Posterior cingulate gyrus (tissue), 11 donors: Measurements from ENCODE around the gene METTL6.
"Not testable (repeated sequence)": the region's sequence is repeated elsewhere in the genome, so short reads cannot be mapped to it uniquely, and the experiment has no call there.

Experiments
- DNase-seq, 10 donors: peaks; one replicate each; pipeline versions ENCODE4 v3.0.0 to v3.0.0-alpha.2; 2020 to 2021; ENCODE audit warnings: mixed read lengths in 3 of 10
- intact Hi-C: fragments of 100-400 bp; cut with DNase I; formaldehyde crosslinking; loops from one replicate; pipeline ENCODE4 v1.15.1; 2023

Gene METTL6

GRCh38 chr3:15451216-15452113 lies 24.1 kb upstream of the METTL6 start:
- intact Hi-C loops: no loop called here
- no peak for DNase-seq

DNA sequence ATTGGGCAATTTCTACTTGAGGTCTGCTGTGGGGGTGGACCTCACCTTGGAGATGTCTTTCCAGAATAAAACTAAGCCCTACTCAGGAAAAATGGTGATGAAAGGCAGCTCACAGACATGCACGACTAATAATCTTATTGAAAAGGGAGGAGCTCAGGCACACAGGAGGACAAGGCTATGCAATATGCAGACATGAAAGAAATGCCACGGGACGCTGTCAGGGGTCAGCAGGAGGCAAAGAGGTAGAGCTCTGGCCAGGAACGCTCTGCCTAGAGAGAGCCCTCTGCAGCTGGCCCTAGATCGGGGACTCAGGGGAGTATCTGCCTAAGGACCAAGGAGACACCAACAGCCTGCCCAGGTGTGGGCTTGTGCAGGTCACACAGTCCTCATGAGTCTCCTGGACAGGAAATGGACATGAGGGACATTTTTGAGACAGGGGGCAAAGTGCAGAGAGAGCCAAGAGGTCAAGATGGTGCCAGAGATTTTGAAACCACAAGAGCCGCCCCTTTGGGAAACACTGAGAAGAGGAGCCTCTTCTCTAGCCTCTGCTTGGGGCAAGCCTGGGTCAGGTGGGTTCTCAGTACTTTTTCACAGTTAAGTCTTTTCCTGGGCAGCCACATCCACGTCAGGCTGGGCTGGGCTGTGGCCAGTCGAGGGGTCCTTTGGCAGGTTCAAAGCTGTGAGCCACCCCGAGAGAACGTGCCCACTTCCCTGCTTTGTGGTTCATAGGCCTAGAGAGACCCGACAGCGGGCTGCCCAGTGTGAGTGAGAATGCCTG lies 23.3 kb upstream of the METTL6 start:
- no peak for DNase-seq
- intact Hi-C loops: no loop called here

GRCh38 chr3:15449489-15450224 lies 22.3 kb upstream of the METTL6 start:
- DNase-seq: no peak
- intact Hi-C loops: no loop called here

DNA sequence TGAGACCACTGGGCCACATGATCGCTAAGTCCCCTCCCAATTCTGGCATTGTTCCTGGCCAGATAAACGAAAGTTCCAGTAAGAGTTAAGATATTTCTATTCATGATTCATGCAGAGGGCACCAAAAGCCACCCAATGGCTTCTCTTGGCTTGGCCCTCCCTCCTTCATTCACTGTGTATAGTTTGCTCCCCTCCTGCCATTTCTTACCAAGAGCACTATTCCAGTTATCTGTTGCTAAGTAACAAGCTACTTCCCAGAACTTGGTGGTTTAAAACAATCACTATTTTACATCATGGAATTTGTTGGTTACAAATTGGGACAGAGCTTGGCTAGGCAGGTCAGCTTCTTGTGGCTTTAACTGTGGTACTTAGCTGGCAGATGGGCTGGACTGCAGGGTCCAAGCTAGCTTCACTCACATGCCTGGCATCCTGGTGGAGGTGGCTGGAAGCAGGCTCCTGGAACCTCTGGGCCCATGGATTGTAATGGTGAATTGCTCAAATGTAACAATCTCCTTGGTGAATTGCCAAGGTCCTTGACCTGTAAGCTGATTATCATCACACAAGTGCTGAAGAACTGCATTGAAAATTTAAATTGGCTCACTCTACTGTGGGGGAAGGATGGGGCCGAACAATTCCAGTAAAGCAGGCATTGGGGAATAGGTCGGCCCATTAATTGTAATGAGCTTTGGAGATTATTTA lies 16.6 kb upstream of the METTL6 start:
- intact Hi-C loops: no loop called here
- DNase-seq: no peak

GRCh38 chr3:15440891-15441290 lies 13.5 kb upstream of the METTL6 start:
- DNase-seq: no peak

DNA sequence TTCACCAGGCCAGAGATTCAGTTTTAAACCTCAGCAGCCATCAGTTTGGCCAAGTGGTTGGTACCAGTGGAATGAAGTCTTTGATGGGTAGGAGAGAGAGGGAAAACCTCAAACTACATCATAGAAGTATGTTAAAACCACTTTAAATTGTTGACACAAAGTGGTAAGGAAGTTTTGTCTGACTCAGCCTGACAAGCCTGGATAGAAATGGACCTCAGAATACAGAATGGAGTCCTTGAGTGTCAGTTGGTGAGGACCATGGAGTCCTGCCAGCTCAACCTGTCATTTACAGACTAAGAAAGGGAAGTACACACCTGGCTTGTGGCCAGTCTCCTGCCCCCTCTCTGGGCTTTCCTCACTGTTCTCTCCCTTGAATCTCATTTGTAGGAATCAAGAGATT lies 12.1 kb upstream of the METTL6 start:
- DNase-seq: no peak
- intact Hi-C loops: no loop called here

More at GRCh38 chr3:15440891-15441290, 13.5 kb upstream of the METTL6 start:
- intact Hi-C loops: no loop called here

DNA sequence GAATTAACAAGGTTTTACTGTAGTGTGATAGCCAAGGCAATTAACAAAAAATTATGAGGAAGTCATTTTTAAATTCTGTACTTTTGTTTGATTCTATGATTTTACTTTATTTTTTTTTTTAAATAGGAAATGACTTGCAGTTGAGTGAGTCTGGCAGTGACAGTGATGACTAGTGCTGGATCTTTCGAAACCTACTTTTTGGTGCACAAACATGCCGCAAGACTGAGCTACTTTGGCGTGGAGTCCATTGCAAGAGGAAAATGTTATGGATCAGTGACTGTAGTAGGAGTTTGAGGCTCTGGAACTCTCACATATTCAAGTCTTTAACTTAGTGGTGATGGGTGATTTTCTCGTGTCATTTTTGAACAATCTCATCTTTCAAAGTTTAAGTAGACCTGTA lies 11.6 kb upstream of the METTL6 start:
- intact Hi-C loops: no loop called here
- no peak for DNase-seq

GRCh38 chr3:15436246-15436645 lies 8.9 kb upstream of the METTL6 start:
- DNase-seq: peak; percentile 17 to 92 (median 43)
- intact Hi-C loops: no loop called here

GRCh38 chr3:15434756-15435155 lies 7.4 kb upstream of the METTL6 start:
- intact Hi-C loops: no loop called here
- DNase-seq: no peak

GRCh38 chr3:15433531-15433930 lies 6.2 kb upstream of the METTL6 start:
- no peak for DNase-seq
- intact Hi-C loops: no loop called here

- peak in 1 of 10 donors; percentile 13 for DNase-seq
- intact Hi-C loops: no loop called here
These were observed 4.0 kb upstream of the METTL6 start for GRCh38 chr3:15431256-15431837.

- intact Hi-C loops: no loop called here
These were observed 3.3 kb upstream of the METTL6 start for GRCh38 chr3:15430624-15431023.

DNA sequence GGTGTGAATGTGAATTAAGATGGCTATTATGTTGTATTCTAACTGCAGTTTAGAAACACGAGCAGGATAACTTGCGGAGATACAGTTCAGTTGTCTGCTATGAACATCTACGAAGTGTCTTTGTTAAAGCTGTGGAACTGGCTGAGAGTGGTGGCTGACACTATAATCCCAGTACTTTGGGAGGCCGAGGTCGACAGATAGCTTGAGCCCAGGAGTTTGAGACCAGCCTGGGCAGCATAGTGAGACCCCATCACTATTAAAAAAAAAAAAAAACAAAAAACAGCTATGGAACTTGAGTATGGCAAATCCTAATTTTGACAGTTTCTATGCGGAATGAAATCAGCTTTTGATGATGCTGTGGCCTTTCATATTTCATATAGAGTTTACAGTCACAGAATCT lies 1.7 kb upstream of the METTL6 start:
- no peak for DNase-seq
- intact Hi-C loops: loop anchor here (5.0 kb wide), 1 partner anchor 128 kb away; no protein-coding TSS in a partner anchor

More at GRCh38 chr3:15430624-15431023, 3.3 kb upstream of the METTL6 start:
- no peak for DNase-seq

- intact Hi-C loops: loop anchor here (5.0 kb wide), 1 partner anchor 129 kb away; no protein-coding TSS in a partner anchor
- no peak for DNase-seq
These were observed 1.2 kb upstream of the METTL6 start for GRCh38 chr3:15428539-15428938.

GRCh38 chr3:15427981-15428380 lies 637 bp upstream of the METTL6 start:
- intact Hi-C loops: loop anchor here (5.0 kb wide), 1 partner anchor 129 kb away; no protein-coding TSS in a partner anchor
- DNase-seq: no peak

DNA sequence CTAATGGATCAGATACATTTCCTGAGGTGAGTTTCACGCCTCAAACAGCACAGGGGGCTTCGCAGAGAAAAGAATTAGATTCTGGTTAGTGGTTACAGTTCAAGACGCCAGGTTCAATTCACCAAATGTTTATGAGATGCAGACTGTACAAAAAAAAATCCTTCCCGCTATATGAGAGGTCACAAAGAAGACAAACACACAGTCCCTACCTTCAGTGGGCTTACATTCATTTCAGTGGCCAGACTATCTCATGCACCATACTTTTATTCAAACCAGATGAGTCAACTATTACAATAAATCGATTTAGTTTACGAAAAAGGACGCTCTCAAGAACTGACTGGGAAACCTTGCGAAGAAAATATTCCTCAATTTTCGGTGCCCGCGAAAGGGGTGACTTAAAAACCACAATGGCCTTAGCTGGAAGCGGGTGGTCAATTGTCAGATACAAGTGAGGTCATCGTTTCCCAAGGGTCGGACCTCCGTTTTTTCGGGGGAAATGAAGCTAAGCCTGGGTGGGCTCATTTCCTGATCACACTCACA lies 695 bp downstream of the METTL6 start:
- DNase-seq: no peak
- intact Hi-C loops: loop anchor here (5.0 kb wide), 1 partner anchor 131 kb away; no protein-coding TSS in a partner anchor

DNA sequence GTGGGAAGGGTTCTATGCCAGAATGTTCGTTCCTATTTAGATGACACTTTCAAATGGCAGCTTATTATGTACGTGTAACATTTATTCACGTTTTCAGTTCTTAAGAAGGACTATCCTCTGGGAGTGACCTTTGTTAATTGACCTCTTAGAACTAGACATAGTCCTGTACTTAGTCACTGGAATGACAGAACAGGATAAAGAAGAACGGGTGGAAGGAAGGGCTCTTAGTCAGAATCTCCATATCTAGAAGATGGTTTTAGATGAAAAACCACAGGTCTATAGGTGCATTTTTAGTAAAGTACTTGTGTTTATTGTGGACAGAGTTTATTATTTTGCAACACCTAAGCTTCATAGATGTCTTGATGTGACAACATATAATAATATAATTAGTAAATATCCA lies 6.5 kb downstream of the METTL6 start:
- intact Hi-C loops: no loop called here
- no peak for DNase-seq

- intact Hi-C loops: not testable (repeated sequence)
These were observed 16.4 kb downstream of the METTL6 start for GRCh38 chr3:15410966-15411365.

GRCh38 chr3:15409774-15410173 lies 17.6 kb downstream of the METTL6 start:
- no peak for DNase-seq
- intact Hi-C loops: loop anchor here (5.0 kb wide), 1 partner anchor 302 kb away; no protein-coding TSS in a partner anchor

More at GRCh38 chr3:15410966-15411365, 16.4 kb downstream of the METTL6 start:
- DNase-seq: peak in 1 of 10 donors; percentile 19
